Suprapubic skin (tissue), 4 donors: ENCODE data around the gene PHACTR1. TPM values are rescaled to one million over a fixed set of nuclear protein-coding genes. Genes with fewer than 3 reads are reported as not detected.

Source experiments
- DNase-seq, 2 donors: peaks; one replicate each; pipeline ENCODE4 v3.0.0-alpha.2; 2019; ENCODE audit warnings: low spot score in 2 of 2
- H3K27ac ChIP-seq: fragments of 200-600 bp; sonication (generic); one replicate; pipeline ENCODE4 v1.5.1; 2019
- H3K27me3 ChIP-seq: fragments of 200-600 bp; sonication (generic); one replicate; pipeline ENCODE4 v1.5.1; 2019
- H3K36me3 ChIP-seq: fragments of 200-600 bp; sonication (generic); one replicate; pipeline ENCODE4 v1.5.1; 2019
- H3K4me1 ChIP-seq: fragments of 200-600 bp; sonication (generic); one replicate; pipeline ENCODE4 v1.5.1; 2019
- H3K4me3 ChIP-seq: fragments of 200-600 bp; sonication (generic); one replicate; pipeline ENCODE4 v1.5.1; 2019; ENCODE audit warnings: mild to moderate bottlenecking
- H3K9me3 ChIP-seq: fragments of 200-600 bp; sonication (generic); one replicate; pipeline ENCODE4 v1.5.1; 2019
- EP300 ChIP-seq: sonication (generic); formaldehyde crosslinking; IDR thresholded peaks from one replicate; pipeline ENCODE4 v1.6.1; 2017; ENCODE audit warnings: antibody characterized with exemption
- POLR2A ChIP-seq, 2 donors: fragments of 450-650 bp; IDR thresholded peaks; one replicate each; pipeline ENCODE4 v1.6.1; 2017; ENCODE audit warnings: antibody characterized with exemption in 2 of 2, mild to moderate bottlenecking in 2 of 2, moderate library complexity in 2 of 2
- POLR2AphosphoS5 ChIP-seq, 3 donors: sonication (generic); formaldehyde crosslinking; IDR thresholded peaks; one replicate each; pipeline ENCODE4 v1.6.1; 2017; ENCODE audit warnings: antibody characterized with exemption in 3 of 3
- WGBS: methylation state at CpG from one replicate; pipeline ENCODE4 v1.1.5; 2018; 5-methylcytosine and 5-hydroxymethylcytosine counted together
- total RNA-seq, 4 donors: library from RNA; depleted of rRNA; stranded (reverse); fragments of >200 nt; gene quantifications; one replicate each; pipeline ENCODE4 v1.1.0, GENCODE V29; 2016
- TF ChIP-seq, protein P1 (sequence below), 2 donors: fragments of 200-600 bp in 1 of 2; fragments of 450-650 bp in 1 of 2; sonication (generic) in 1 of 2; IDR thresholded peaks; one replicate each; pipeline ENCODE4 v1.5.1; 2016 to 2019; ENCODE audit warnings: antibody characterized with exemption in 2 of 2, mild to moderate bottlenecking in 1 of 2, moderate library complexity in 1 of 2

Gene PHACTR1
- total RNA-seq, 4 donors from 2014 or later: 4.0 to 8.2 (median 6.4) TPM

DNA sequence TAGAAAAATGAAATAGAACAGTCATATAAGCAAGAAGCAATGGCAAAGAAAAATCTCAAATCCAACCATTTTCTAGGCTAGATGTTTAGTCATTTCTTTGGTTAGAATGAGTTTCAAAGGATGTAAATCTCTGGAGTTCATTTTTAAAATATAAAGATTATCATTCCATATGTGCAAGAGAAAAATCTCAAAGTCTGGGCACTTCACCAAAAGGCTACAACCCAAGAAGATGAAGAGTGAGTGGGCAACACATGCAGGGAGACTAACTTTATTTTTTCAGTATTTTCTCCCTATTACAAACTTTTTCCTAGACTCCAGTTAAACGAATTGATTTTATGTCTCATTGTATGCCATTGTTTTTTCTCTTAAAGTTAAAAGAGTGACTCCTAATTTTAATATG lies 83.6 kb downstream of the PHACTR1 start:
- H3K27ac ChIP-seq: no peak overlapping the region
- no peak for DNase-seq
- WGBS: 43% methylated on average over 1 of the region's 1 CpG
- H3K9me3 ChIP-seq: no peaks in the 10 kb centered on the region
- TF ChIP-seq EP300 (no peak), POLR2A (IDR thresholded peaks at IDR 0.05) (no peak), POLR2AphosphoS5 (IDR thresholded peaks at IDR 0.05) (no peak)
- TF ChIP-seq, protein P1, sequence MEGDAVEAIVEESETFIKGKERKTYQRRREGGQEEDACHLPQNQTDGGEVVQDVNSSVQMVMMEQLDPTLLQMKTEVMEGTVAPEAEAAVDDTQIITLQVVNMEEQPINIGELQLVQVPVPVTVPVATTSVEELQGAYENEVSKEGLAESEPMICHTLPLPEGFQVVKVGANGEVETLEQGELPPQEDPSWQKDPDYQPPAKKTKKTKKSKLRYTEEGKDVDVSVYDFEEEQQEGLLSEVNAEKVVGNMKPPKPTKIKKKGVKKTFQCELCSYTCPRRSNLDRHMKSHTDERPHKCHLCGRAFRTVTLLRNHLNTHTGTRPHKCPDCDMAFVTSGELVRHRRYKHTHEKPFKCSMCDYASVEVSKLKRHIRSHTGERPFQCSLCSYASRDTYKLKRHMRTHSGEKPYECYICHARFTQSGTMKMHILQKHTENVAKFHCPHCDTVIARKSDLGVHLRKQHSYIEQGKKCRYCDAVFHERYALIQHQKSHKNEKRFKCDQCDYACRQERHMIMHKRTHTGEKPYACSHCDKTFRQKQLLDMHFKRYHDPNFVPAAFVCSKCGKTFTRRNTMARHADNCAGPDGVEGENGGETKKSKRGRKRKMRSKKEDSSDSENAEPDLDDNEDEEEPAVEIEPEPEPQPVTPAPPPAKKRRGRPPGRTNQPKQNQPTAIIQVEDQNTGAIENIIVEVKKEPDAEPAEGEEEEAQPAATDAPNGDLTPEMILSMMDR (IDR thresholded peaks at IDR 0.05): no peak
- no peaks in the 10 kb centered on the region for H3K4me1 ChIP-seq
- H3K27me3 ChIP-seq: peaks cover 9% of the 10 kb centered on the region
- no peak overlapping the region for H3K4me3 ChIP-seq
- no peaks in the 10 kb centered on the region for H3K36me3 ChIP-seq

DNA sequence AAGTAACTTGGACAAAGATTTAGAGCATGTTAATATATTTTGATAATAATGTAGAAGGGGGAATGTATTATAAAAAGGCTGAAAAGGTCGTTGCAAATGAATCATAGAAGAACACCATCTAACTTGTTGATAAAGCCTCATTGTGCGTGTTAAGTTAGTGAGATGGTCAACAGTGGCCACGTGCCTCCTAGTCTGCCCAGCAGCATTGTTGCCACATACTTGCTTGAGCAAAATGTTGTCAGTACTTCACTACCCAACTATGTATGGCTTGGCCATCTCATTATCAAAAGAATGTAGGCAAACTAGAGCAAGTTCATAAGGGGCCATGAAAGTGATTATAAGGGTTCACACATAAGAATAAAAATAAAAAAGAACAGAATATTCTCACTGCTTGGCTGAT lies 84.6 kb downstream of the PHACTR1 start:
- no peak for DNase-seq
- TF ChIP-seq EP300: no peak
- TF ChIP-seq, protein P1 (IDR thresholded peaks at IDR 0.05): no peak
- no peak for TF ChIP-seq POLR2AphosphoS5 (IDR thresholded peaks at IDR 0.05)
- no peak for TF ChIP-seq POLR2A (IDR thresholded peaks at IDR 0.05)
- no peaks in the 10 kb centered on the region for H3K36me3 ChIP-seq
- H3K4me1 ChIP-seq: no peaks in the 10 kb centered on the region
- no peaks in the 10 kb centered on the region for H3K9me3 ChIP-seq
- peaks cover 12% of the 10 kb centered on the region for H3K27me3 ChIP-seq
- H3K27ac ChIP-seq: no peak overlapping the region
- WGBS: 76% methylated on average over 3 of the region's 3 CpGs
- no peak overlapping the region for H3K4me3 ChIP-seq

DNA sequence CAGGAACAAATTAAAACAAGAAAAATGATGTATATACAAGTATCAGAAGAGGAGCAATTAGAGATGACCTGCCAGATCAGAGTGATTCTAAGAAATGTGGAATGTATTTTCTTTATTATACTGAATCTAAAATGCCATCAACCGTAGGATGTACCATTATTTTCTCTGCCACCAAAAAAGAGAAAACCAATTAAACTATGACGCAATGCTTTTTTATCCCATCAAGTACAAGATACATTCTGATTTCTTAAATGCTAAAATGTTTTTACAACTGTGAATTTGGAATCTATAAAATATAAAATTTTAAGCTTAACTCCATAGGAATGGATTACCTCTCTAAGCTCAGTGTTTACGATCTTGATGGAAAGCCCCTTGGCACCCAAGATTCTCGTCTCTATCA lies 85.9 kb downstream of the PHACTR1 start:
- Histone ChIP-seq H3K27ac (no peak overlapping the region), H3K27me3 (peaks cover 10% of the 10 kb centered on the region), H3K9me3 (no peaks in the 10 kb centered on the region), H3K4me3 (no peak overlapping the region), H3K4me1 (no peaks in the 10 kb centered on the region), H3K36me3 (no peaks in the 10 kb centered on the region)
- 83% methylated on average over 4 of the region's 4 CpGs for WGBS
- no peak for TF ChIP-seq POLR2A (IDR thresholded peaks at IDR 0.05)
- TF ChIP-seq EP300: no peak
- no peak for TF ChIP-seq POLR2AphosphoS5 (IDR thresholded peaks at IDR 0.05)
- TF ChIP-seq, protein P1 (IDR thresholded peaks at IDR 0.05): no peak
- DNase-seq: no peak

DNA sequence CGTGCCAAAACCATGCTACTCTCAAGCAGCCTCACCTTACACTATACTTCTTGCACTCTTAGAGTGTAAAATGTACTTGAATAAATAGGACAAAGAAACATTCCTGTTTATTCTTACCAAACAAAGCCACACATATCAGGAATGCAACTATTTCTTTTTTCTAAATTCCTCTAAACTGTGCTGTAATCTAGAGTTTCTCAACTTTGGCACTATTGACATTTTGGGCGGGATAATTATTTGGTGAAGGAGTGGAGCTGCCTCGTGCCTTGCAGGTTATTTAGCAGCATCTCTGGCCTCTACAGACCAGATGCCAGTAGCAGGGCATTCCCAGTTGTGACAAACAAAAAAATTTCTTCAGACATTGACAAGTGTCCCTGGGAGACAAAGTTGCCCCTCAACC lies 86.9 kb downstream of the PHACTR1 start:
- Histone ChIP-seq H3K4me3 (no peak overlapping the region), H3K27ac (no peak overlapping the region), H3K4me1 (no peaks in the 10 kb centered on the region), H3K9me3 (no peaks in the 10 kb centered on the region), H3K27me3 (peaks cover 9% of the 10 kb centered on the region), H3K36me3 (no peaks in the 10 kb centered on the region)
- 58% methylated on average over 3 of the region's 3 CpGs for WGBS
- no peak for DNase-seq
- TF ChIP-seq, protein P1 (IDR thresholded peaks at IDR 0.05): no peak
- TF ChIP-seq POLR2AphosphoS5 (IDR thresholded peaks at IDR 0.05) (no peak), POLR2A (IDR thresholded peaks at IDR 0.05) (no peak), EP300 (no peak)

DNA sequence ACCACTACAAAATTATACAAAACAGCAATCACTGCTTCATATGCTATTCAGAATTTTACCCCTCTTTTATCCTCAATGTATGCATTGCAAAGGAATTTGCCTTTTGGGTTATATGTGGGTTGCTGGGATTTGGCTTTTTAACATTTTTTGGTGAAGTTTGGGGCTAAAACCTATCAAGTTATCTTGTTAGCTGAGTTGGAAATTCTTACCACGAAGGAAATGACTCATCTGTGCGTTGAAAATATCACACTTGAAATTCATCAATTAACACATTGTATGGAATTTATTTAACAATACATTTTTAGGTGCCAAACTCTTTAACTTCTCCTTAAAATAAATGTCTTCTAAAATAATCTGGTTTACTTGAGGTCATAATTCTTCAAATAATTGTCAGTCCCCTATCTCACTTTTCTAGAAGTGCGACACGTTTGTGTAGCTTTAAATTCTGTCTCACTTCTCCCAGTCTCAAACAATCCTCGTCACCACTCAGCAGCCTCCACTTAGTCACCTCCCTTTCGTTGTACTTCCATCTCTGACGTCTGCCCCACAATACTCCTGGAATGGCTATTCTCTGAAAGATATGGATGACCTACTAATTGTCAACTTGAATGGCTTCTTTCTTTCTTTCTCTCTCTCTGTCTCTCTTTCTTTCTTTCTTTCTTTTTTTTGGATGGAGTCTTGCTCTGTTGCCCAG lies 88.5 kb downstream of the PHACTR1 start:
- 68% methylated on average over 7 of the region's 7 CpGs for WGBS
- DNase-seq: no peak
- Histone ChIP-seq H3K27ac (no peak overlapping the region), H3K4me3 (no peak overlapping the region), H3K4me1 (no peaks in the 10 kb centered on the region), H3K9me3 (no peaks in the 10 kb centered on the region), H3K36me3 (no peaks in the 10 kb centered on the region), H3K27me3 (peaks cover 9% of the 10 kb centered on the region)
- TF ChIP-seq, protein P1 (IDR thresholded peaks at IDR 0.05): no peak
- TF ChIP-seq POLR2A (IDR thresholded peaks at IDR 0.05) (no peak), EP300 (no peak), POLR2AphosphoS5 (IDR thresholded peaks at IDR 0.05) (no peak)
